Esophagus squamous epithelium (tissue), 4 donors: ENCODE results near the gene HHLA2.

Experiments
- POLR2A ChIP-seq, 4 donors: fragments of 450-650 bp; IDR thresholded peaks; one replicate each; pipeline ENCODE4 v1.6.1; 2017; ENCODE audit warnings: antibody characterized with exemption in 4 of 4, mild to moderate bottlenecking in 4 of 4, moderate library complexity in 3 of 4
- TF ChIP-seq, protein P1 (sequence below), 6 experiments: fragments of 450-650 bp in 4 of 6; fragments of 200-600 bp in 2 of 6; sonication (generic) in 2 of 6; IDR thresholded peaks; one replicate each; pipeline ENCODE4 v1.5.1; 2016 to 2019; ENCODE audit warnings: antibody characterized with exemption in 6 of 6, mild to moderate bottlenecking in 4 of 6, moderate library complexity in 4 of 6

DNA sequence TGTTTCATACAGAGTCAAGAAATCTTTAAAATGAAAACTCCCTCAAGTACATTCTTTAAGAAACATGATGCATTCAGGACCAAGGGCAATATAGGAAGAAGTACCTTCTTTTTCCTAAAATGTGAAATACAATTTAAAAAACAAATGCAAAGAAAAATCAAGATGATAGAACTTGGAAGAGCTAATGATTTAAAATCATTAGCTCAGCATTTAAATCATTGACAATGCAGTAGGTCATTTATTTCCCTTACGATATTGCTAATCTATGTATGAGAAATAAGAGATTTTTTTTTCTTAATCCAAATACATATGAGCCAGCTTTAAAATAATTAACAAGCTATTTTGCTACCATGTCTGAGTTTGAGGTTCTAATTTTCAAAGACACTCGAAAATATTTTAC, 105.5 kb downstream of the HHLA2 start:
- TF ChIP-seq, protein P1, sequence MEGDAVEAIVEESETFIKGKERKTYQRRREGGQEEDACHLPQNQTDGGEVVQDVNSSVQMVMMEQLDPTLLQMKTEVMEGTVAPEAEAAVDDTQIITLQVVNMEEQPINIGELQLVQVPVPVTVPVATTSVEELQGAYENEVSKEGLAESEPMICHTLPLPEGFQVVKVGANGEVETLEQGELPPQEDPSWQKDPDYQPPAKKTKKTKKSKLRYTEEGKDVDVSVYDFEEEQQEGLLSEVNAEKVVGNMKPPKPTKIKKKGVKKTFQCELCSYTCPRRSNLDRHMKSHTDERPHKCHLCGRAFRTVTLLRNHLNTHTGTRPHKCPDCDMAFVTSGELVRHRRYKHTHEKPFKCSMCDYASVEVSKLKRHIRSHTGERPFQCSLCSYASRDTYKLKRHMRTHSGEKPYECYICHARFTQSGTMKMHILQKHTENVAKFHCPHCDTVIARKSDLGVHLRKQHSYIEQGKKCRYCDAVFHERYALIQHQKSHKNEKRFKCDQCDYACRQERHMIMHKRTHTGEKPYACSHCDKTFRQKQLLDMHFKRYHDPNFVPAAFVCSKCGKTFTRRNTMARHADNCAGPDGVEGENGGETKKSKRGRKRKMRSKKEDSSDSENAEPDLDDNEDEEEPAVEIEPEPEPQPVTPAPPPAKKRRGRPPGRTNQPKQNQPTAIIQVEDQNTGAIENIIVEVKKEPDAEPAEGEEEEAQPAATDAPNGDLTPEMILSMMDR (IDR thresholded peaks at IDR 0.05) = no peak
- TF ChIP-seq POLR2A (IDR thresholded peaks at IDR 0.05) = no peak
